IMR-90 (cell line): ENCODE measurements around the gene CD1B.

ENCODE experiments used
- MAZ ChIP-seq: IDR thresholded peaks from 2 replicates; pipeline ENCODE4 v1.6.1; 2012; ENCODE audit warnings: low read depth, mild to moderate bottlenecking, low read length, improper control_type of control experiment, moderate library complexity, borderline replicate concordance
- POLR2A ChIP-seq: IDR thresholded peaks from 2 replicates; pipeline ENCODE4 v1.6.1; 2012; ENCODE audit warnings: mild to moderate bottlenecking, low read depth, low read length
- TF ChIP-seq, protein P1 (sequence below): conservative IDR thresholded peaks from 2 replicates; pipeline ENCODE4 v1.5.1; 2012; ENCODE audit warnings: mild to moderate bottlenecking, low read depth, low read length, improper control_type of control experiment

DNA sequence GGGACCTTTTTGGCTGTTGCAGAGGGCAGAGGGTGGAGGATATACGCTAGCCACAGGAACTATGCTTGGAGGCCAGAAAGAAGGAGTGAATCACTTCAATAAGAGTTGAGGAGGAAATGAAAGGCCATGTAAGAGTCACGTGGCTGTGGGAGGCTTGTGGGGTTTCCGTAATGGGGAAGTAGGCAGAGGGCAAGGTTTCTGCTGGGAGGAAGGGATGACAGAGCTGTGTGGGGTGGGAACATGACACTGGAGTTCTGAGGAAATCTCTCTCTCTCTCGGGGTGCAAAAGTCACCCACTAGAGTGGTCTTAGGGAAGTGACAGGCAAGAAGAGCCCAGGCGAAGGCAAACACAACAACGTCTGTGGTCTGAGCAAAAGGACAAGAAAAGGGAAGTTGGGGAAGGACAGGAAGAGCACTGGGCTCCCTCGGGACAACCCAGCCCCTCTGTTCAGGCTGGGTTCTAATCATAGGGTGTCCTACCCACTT is 45.5 kb downstream of the CD1B start:
- TF ChIP-seq, protein P1, sequence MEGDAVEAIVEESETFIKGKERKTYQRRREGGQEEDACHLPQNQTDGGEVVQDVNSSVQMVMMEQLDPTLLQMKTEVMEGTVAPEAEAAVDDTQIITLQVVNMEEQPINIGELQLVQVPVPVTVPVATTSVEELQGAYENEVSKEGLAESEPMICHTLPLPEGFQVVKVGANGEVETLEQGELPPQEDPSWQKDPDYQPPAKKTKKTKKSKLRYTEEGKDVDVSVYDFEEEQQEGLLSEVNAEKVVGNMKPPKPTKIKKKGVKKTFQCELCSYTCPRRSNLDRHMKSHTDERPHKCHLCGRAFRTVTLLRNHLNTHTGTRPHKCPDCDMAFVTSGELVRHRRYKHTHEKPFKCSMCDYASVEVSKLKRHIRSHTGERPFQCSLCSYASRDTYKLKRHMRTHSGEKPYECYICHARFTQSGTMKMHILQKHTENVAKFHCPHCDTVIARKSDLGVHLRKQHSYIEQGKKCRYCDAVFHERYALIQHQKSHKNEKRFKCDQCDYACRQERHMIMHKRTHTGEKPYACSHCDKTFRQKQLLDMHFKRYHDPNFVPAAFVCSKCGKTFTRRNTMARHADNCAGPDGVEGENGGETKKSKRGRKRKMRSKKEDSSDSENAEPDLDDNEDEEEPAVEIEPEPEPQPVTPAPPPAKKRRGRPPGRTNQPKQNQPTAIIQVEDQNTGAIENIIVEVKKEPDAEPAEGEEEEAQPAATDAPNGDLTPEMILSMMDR: no peak
- TF ChIP-seq POLR2A (no peak), MAZ (no peak)
